ENCODE measurements around the gene GNB1L.

DNA sequence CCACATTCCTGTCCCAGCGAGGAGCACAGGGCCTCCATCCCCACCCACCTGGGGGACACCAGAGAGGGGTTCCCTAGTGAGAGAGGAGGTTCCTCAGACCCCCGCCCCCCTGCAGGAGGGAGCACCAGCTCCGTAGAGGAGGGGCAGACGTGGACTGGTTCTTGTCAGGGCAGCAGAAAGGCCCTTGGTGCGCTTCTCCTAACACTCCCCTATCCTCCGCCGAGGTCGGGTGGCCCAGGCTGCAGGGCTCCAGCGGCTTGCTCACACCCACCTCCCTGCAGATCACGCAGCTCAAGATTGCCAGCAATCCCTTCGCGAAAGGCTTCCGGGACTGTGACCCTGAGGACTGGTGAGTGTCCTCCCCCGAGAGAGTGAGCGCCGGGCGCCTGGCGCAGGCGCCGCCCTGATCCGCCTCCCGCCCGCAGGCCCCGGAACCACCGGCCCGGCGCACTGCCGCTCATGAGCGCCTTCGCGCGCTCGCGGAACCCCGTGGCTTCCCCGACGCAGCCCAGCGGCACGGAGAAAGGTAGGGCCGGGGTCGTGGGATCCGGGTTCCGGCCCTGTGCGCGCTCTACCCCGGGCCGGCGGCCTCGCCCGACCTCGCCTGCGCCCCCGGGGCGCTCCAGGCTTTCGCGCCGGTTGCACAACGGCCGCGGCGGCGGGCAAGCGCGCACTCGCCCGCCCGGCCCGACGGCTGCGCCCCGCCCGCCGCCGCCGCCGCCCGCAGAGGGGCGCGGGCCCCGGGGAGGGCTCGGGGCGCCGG, 89.0 kb downstream of the GNB1L start:
- TF ChIP-seq, protein P1, sequence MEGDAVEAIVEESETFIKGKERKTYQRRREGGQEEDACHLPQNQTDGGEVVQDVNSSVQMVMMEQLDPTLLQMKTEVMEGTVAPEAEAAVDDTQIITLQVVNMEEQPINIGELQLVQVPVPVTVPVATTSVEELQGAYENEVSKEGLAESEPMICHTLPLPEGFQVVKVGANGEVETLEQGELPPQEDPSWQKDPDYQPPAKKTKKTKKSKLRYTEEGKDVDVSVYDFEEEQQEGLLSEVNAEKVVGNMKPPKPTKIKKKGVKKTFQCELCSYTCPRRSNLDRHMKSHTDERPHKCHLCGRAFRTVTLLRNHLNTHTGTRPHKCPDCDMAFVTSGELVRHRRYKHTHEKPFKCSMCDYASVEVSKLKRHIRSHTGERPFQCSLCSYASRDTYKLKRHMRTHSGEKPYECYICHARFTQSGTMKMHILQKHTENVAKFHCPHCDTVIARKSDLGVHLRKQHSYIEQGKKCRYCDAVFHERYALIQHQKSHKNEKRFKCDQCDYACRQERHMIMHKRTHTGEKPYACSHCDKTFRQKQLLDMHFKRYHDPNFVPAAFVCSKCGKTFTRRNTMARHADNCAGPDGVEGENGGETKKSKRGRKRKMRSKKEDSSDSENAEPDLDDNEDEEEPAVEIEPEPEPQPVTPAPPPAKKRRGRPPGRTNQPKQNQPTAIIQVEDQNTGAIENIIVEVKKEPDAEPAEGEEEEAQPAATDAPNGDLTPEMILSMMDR (IDR thresholded peaks at IDR 0.05; ENCODE audit: low read depth, low read length), result no peak
- no peak for TF ChIP-seq EZH2phosphoT487 (IDR thresholded peaks at IDR 0.05; ENCODE audit: low read depth)
